ENCODE measurements around the gene MIEF1.

The MIEF1 gene

DNA sequence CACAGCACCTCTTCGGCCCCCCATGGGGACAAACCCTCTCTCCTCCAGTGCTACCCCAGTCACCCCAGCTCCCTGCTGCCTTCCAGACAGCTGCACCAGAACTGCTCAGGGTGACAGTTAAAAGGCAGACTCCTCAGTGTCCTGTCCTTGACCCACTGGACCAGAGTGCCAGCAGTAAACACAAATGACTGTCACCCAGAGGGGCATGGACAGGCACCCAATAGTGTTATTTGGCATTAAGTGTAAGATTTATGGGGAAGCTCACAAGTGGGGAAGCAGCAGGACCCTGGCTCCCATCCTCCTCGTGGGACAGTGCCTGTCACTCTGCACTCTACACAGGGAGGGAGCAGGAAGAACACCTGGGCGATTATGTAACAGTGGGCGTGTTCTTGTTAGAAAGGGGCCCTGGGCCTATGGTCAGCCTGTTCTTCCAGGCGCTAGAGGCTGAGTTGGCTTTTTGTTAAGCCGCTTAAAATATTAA lies 25.4 kb downstream of the MIEF1 start:
- DNase-seq (ENCODE audit: low read depth) = peak; percentile 29
- peaks cover 49% of the 10 kb centered on the region for H3K36me3 ChIP-seq (ENCODE audit: control insufficient read depth, insufficient read depth, low read length, severe bottlenecking)

DNA sequence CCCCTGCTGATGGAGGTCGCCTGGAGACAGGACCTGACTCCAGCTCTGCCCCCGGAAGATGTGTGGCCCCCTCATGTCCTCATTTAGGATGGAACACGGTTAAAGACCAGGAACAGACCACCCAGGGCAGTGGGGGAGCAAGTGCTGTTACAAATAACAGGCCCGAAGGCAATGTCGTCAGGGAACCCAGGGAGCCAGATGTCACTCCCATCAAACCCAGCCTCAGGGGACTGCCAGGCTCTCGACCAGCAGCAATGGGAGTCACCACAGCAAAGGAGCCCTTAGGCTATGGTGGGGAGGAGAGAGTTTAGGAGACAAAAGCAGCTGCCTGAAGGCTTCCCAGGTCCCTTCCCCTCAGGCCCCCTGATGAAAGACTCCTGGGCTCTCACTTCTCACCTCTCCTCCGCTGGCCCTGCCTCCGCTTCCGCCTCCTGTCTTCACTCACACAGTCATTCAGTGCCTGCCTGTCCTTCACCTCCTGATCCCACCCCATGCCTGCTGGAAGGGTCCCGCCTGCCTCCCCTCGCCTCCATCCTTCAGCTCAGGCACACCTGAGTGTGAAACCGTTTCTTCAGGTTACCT lies 26.1 kb downstream of the MIEF1 start:
- Histone ChIP-seq H3K9ac (ENCODE audit: low read length) (peak overlapping the region; percentile 11), H3K27me3 (replicated peaks; ENCODE audit: control insufficient read depth, insufficient read depth, low read length) (no peaks in the 10 kb centered on the region), H3K36me3 (ENCODE audit: control insufficient read depth, insufficient read depth, low read length, severe bottlenecking) (peaks cover 43% of the 10 kb centered on the region), H3K4me1 (ENCODE audit: control insufficient read depth, insufficient read depth, low read length) (peaks cover 59% of the 10 kb centered on the region), H3K4me3 (ENCODE audit: low read length) (no peak overlapping the region), H3K9me3 (ENCODE audit: control insufficient read depth, low read length) (no peaks in the 10 kb centered on the region)
- peak; percentile 19 for DNase-seq (ENCODE audit: low read depth)

More for the DNA sequence above, 25.4 kb downstream of the MIEF1 start:
- Histone ChIP-seq H3K4me3 (ENCODE audit: low read length) (no peak overlapping the region), H3K27me3 (replicated peaks; ENCODE audit: control insufficient read depth, insufficient read depth, low read length) (no peaks in the 10 kb centered on the region), H3K4me1 (ENCODE audit: control insufficient read depth, insufficient read depth, low read length) (peaks cover 59% of the 10 kb centered on the region), H3K9ac (ENCODE audit: low read length) (no peak overlapping the region), H3K9me3 (ENCODE audit: control insufficient read depth, low read length) (no peaks in the 10 kb centered on the region)

DNA sequence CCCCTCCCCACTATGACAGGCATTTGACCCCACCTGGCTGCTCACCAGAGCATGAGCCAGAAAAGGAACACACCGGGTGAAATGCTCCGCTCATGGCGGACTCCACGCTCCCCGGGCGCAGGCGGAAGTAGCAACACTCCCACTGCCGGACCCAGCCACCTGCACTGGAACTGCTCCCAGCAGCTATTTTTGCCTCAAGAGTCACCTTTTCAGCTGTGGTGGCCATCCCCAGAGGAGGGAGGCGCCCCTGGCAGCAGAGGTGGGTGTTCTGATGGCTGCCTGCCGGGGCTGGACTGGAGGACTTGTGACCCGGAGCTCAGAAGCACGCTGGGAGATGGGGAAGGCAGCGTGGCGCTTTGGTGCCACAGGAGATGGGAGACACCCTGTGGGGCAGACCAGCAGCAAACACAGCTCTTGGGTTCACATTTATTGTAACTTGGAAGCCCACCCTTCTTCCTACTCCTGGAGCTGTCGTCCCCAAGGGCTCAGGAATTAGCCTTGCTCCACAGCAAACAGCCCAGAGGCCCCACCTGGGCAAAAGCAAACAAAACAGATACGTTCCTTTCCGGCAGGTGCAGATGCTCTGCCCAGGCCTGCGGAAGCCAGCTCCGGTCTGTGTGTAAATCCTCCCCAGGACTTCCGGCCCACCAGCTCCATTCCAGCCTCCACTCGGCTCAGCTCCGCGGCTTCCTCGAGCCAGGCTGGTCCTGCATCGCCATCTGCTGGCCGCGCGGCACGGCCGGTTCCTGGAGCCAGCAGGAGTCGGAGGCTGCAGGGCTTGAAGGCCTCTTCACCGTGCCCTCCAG lies 26.8 kb downstream of the MIEF1 start:
- Histone ChIP-seq H3K27me3 (replicated peaks; ENCODE audit: control insufficient read depth, insufficient read depth, low read length) (no peaks in the 10 kb centered on the region), H3K36me3 (ENCODE audit: control insufficient read depth, insufficient read depth, low read length, severe bottlenecking) (peaks cover 40% of the 10 kb centered on the region), H3K9me3 (ENCODE audit: control insufficient read depth, low read length) (no peaks in the 10 kb centered on the region), H3K9ac (ENCODE audit: low read length) (peak overlapping the region; percentile 97), H3K4me3 (ENCODE audit: low read length) (no peak overlapping the region), H3K4me1 (ENCODE audit: control insufficient read depth, insufficient read depth, low read length) (peaks cover 58% of the 10 kb centered on the region)
- DNase-seq (ENCODE audit: low read depth) = peak; percentile 97

DNA sequence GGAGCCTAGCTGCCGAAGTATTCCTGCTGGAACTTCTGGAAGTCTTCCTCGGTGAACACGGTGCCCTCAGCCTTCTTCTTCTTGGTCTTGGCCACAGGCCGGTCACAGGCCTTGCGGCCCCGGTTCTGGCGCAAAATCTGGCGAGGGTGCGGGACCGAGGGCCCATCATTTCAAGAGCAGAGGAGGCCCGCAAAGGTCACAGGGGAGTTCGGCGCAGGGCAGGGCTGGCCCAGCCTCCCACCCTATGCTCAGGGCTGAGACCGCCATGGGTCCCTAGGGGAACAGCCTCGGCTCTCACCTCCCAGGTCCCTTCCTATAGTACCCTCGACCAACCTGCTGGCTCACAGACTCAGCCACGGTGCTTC lies 27.4 kb downstream of the MIEF1 start:
- no peak for DNase-seq (ENCODE audit: low read depth)
- Histone ChIP-seq H3K36me3 (ENCODE audit: control insufficient read depth, insufficient read depth, low read length, severe bottlenecking) (peaks cover 34% of the 10 kb centered on the region), H3K4me1 (ENCODE audit: control insufficient read depth, insufficient read depth, low read length) (peaks cover 56% of the 10 kb centered on the region), H3K9ac (ENCODE audit: low read length) (peak overlapping the region; percentile 97), H3K9me3 (ENCODE audit: control insufficient read depth, low read length) (no peaks in the 10 kb centered on the region), H3K27me3 (replicated peaks; ENCODE audit: control insufficient read depth, insufficient read depth, low read length) (no peaks in the 10 kb centered on the region), H3K4me3 (ENCODE audit: low read length) (no peak overlapping the region)

DNA sequence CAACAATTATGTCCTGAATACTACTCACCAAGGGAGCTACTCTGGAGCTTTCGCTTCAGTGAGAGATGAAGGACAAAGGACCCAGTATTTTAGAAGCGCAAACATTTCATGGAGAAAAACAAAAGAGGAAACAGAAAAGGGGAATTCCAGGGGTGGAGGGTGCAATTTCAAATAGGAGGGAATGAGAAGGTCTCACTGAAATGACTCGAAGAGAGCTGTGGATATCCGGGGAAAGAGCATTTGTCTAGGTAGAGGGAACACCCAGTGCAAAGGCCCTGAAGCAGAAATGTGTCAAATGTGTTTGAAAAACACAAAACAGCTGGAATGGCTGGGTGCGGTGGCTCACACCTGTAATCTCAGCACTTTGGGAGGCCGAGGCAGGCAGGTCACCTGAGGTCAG lies 28.0 kb downstream of the MIEF1 start:
- no peaks in the 10 kb centered on the region for H3K27me3 ChIP-seq (replicated peaks; ENCODE audit: control insufficient read depth, insufficient read depth, low read length)
- H3K4me1 ChIP-seq (ENCODE audit: control insufficient read depth, insufficient read depth, low read length) = peaks cover 52% of the 10 kb centered on the region
- no peak overlapping the region for H3K4me3 ChIP-seq (ENCODE audit: low read length)
- H3K36me3 ChIP-seq (ENCODE audit: control insufficient read depth, insufficient read depth, low read length, severe bottlenecking) = peaks cover 27% of the 10 kb centered on the region
- peak overlapping the region; percentile 97 for H3K9ac ChIP-seq (ENCODE audit: low read length)
- no peaks in the 10 kb centered on the region for H3K9me3 ChIP-seq (ENCODE audit: control insufficient read depth, low read length)
- no peak for DNase-seq (ENCODE audit: low read depth)

DNA sequence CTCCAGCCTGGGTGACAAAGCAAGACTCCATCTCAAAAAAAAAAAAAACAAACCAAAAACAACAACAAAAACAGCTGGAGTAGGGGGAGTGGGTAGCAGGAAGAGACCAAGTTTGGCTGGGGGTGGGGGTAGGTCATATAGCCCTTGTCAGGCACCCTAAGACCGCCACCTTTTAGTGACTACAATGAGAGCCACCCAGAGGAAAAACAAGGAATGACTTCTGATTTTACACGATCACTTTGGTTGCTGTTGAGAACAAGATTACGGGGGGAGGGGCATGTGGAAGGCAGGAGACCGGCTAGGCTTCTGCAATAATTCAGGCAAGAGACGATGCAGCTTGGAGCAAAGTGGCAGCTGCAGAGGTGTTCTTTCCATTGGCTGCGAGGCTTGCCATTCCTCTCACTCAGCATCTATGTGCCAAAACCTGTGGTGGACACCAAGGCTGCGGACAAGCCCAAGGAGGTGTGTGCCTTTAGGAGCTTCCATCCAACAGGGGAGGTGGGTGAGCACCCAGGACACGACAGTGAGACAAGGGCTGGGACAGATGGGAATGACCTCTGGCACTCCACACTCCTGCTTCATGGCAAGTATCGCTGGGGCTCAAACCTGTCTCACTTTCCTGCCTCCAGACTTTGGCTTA lies 28.7 kb downstream of the MIEF1 start:
- DNase-seq (ENCODE audit: low read depth) = peak; percentile 62
- H3K36me3 ChIP-seq (ENCODE audit: control insufficient read depth, insufficient read depth, low read length, severe bottlenecking) = peaks cover 27% of the 10 kb centered on the region
- peak overlapping the region; percentile 97 for H3K9ac ChIP-seq (ENCODE audit: low read length)
- no peaks in the 10 kb centered on the region for H3K9me3 ChIP-seq (ENCODE audit: control insufficient read depth, low read length)
- H3K4me3 ChIP-seq (ENCODE audit: low read length) = peak overlapping the region; percentile 84
- H3K4me1 ChIP-seq (ENCODE audit: control insufficient read depth, insufficient read depth, low read length) = peaks cover 49% of the 10 kb centered on the region
- no peaks in the 10 kb centered on the region for H3K27me3 ChIP-seq (replicated peaks; ENCODE audit: control insufficient read depth, insufficient read depth, low read length)

DNA sequence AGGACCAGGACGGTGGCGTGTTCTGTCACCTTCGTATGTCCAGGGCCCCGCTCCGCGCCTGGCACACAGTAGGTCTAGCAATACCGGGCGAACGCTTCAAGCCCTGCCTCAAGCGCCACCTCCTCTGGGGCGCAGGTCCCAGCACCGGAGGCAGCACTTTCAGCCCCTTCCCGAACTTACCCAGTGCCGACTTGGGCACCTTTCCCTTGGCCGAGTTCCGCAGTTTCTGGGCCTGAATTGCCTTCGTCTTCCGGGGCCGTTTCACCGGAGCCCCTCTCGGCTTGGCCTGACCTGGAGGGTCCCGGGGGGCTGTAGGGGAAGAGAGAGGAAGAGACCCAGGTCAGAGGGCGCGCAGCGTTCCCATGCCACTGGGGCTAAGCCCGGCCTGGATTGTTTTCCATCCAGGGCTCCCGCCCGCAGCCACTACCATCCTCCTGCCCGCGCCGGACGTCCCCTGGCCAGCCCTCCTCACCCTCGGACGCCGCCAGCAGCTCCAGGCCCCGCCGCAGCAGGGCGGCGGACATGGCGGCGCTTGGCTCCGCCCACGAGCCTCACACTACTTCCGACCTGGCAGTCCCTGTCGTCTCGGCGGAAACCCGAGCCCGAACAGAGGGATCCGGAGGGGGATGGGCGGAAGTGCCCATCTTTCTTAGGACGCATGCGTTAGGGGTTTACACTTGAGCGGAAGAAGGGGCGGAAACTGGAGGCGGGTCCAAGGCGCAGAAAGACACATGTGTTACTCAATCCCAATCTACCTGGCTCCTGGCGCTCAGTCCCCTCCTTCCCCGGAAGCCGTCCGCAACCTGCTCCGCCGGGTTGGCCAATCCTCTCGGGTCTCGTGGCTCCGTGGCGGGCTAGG lies 30.4 kb downstream of the MIEF1 start, which contains the start of gene RPS19BP1:
Gene RPS19BP1, minus strand, starts transcription at position 534 of the 859 bp plus-strand sequence. Its CDS starts 10 bp downstream, at position 524.
- peaks cover 49% of the 10 kb centered on the region for H3K4me1 ChIP-seq (ENCODE audit: control insufficient read depth, insufficient read depth, low read length)
- peak; percentile 99 for DNase-seq (ENCODE audit: low read depth)
- no peaks in the 10 kb centered on the region for H3K9me3 ChIP-seq (ENCODE audit: control insufficient read depth, low read length)
- peaks cover 7% of the 10 kb centered on the region for H3K27me3 ChIP-seq (replicated peaks; ENCODE audit: control insufficient read depth, insufficient read depth, low read length)
- peak within 1 kb of the TSS; percentile 84 for H3K4me3 ChIP-seq (ENCODE audit: low read length)
- peaks cover 27% of the 10 kb centered on the region for H3K36me3 ChIP-seq (ENCODE audit: control insufficient read depth, insufficient read depth, low read length, severe bottlenecking)
- H3K9ac ChIP-seq (ENCODE audit: low read length) = peak within 1 kb of the TSS; percentile 97

DNA sequence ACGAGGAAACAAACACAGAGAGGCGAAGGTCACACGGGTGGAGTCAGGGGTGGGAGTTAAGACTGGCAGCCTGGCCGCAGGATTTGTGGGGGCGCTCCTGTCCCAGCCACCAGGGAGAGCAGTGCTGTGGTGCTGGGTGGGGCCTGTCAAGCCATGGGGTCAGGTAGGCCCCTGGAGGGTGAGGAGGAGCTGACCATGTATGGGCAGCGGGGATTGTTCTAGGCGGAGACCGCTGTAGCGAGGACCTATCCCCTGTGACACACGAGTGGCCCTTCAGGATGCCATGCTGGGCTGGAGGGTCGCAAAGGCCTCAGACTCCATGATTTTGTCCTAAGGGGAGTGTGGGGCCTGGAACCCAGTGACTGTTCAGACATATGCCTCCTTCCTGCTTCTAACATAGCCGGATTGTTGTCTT lies 32.0 kb downstream of the MIEF1 start:
- peaks cover 12% of the 10 kb centered on the region for H3K36me3 ChIP-seq (ENCODE audit: control insufficient read depth, insufficient read depth, low read length, severe bottlenecking)
- H3K4me3 ChIP-seq (ENCODE audit: low read length) = no peak overlapping the region
- H3K9ac ChIP-seq (ENCODE audit: low read length) = peak overlapping the region; percentile 42
- peaks cover 7% of the 10 kb centered on the region for H3K27me3 ChIP-seq (replicated peaks; ENCODE audit: control insufficient read depth, insufficient read depth, low read length)
- no peaks in the 10 kb centered on the region for H3K9me3 ChIP-seq (ENCODE audit: control insufficient read depth, low read length)
- DNase-seq (ENCODE audit: low read depth) = no peak
- H3K4me1 ChIP-seq (ENCODE audit: control insufficient read depth, insufficient read depth, low read length) = peaks cover 34% of the 10 kb centered on the region

DNA sequence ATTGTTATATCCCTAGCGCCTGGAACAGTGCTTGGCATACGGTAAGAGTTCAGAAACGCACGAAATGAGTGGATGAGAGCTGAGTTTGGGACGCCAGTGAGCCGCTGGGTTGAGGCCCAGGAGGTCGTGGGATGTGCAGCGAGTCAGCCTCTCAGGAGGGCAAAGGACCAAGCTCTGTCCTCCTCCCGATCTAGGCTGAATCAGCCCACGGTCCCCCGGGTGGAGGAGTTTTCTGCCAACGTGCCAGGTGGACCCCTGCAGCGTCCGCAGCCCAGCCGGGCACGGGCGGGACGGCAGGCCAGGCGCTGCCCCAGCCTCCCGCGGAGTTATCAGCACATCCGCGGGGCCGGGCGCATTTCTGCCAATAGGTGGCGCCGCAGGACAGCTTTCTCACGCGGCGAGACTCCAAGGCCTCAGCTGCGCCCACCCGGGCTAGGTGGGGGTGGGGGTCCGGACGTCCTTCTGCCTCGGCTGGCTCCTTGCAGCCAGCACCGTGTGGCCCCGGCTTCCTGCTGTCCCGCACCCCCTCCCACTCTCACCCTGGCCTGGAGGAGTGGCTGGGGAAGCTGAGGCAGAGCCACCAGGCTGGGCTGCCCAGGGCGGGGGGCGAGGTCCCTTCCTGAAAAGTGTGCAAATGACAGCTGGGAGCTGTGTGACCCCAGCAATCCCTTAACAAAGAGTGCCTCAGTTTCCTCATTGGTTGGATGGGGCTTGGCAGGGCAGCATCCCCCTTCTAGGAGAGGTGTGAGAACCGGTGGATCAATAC lies 32.7 kb downstream of the MIEF1 start:
- Histone ChIP-seq H3K36me3 (ENCODE audit: control insufficient read depth, insufficient read depth, low read length, severe bottlenecking) (peaks cover 6% of the 10 kb centered on the region), H3K9ac (ENCODE audit: low read length) (peak overlapping the region; percentile 42), H3K27me3 (replicated peaks; ENCODE audit: control insufficient read depth, insufficient read depth, low read length) (peaks cover 10% of the 10 kb centered on the region), H3K4me1 (ENCODE audit: control insufficient read depth, insufficient read depth, low read length) (peaks cover 28% of the 10 kb centered on the region), H3K4me3 (ENCODE audit: low read length) (no peak overlapping the region), H3K9me3 (ENCODE audit: control insufficient read depth, low read length) (no peaks in the 10 kb centered on the region)
- peak; percentile 91 for DNase-seq (ENCODE audit: low read depth)

DNA sequence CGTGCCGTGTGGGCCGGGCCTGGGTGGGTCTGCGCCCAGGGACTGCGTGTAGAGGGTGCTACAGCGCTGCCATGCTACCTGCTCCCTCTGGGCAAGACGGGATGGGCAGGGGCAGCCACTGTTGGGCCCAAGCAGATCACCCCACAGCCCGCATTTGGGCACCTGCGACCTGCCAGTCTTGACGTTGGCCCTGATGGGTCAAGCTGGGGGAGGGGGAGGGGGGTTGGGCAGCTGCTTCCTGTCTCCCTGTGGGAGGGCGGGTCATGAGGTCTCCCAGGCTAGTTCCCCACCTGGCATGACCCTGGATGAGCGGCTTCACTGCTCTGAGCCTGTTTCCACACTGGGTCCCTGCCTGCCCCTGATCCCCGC lies 33.3 kb downstream of the MIEF1 start:
- no peaks in the 10 kb centered on the region for H3K9me3 ChIP-seq (ENCODE audit: control insufficient read depth, low read length)
- DNase-seq (ENCODE audit: low read depth) = no peak
- peaks cover under 1% of the 10 kb centered on the region for H3K36me3 ChIP-seq (ENCODE audit: control insufficient read depth, insufficient read depth, low read length, severe bottlenecking)
- no peak overlapping the region for H3K9ac ChIP-seq (ENCODE audit: low read length)
- H3K4me3 ChIP-seq (ENCODE audit: low read length) = no peak overlapping the region
- peaks cover 16% of the 10 kb centered on the region for H3K27me3 ChIP-seq (replicated peaks; ENCODE audit: control insufficient read depth, insufficient read depth, low read length)
- H3K4me1 ChIP-seq (ENCODE audit: control insufficient read depth, insufficient read depth, low read length) = peaks cover 22% of the 10 kb centered on the region
